HG02623 (cell line): ENCODE measurements around the gene ALDH3B2.
"Not testable (repeated sequence)": the region's sequence is repeated elsewhere in the genome, so short reads cannot be mapped to it uniquely, and the experiment has no call there.

ENCODE experiments used
- ATAC-seq: cut with Tn5 transposase; IDR thresholded peaks from one replicate; pipeline ENCODE4 v1.9.1; 2021; ENCODE audit warnings: moderate library complexity; ENCODE audit not compliant: unreplicated experiment

The ALDH3B2 gene

DNA sequence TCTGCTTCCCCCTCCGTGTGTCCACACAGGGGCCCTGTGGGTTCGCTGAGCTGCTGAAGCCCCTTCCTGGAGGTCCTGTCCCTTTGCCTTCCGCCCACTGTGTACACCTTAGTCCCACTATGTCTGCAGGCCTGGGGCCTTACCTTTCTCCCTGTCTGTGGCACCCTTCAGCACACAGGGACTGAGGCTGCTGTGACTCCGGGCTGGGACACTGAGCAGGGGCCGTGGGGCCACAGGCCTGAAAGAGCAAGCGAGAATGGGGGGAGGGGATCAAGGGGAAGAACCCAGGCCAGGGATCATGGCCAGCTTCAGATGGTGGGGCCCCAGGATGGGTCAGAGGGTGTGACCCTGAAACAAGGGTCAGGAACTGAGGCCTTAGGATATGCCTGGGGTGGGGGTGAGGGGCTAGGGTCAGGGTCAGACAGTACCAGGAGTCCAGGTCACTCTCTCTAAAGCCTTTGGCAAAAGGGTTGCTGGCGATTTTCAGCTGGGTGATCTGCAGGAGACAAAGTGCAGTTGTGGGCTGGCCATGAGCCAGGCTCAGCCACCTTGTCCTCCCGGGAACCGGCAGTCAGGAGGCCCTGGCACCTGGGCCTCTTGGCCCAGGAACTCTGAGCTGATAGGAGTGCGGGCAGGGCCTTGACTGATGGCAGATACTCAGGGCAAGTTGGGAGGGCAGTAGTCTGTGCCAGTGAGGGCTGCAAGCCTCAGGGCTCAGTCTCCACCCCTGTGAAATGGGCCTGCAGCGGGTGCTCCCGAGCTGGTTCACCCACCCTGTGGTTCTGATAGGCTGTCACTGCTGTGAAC is 42.0 kb downstream of the ALDH3B2 start:
- no peak for ATAC-seq

- no peak for ATAC-seq
Measured at GRCh38 chr11:67631853-67632174, 42.6 kb downstream of the ALDH3B2 start.

DNA sequence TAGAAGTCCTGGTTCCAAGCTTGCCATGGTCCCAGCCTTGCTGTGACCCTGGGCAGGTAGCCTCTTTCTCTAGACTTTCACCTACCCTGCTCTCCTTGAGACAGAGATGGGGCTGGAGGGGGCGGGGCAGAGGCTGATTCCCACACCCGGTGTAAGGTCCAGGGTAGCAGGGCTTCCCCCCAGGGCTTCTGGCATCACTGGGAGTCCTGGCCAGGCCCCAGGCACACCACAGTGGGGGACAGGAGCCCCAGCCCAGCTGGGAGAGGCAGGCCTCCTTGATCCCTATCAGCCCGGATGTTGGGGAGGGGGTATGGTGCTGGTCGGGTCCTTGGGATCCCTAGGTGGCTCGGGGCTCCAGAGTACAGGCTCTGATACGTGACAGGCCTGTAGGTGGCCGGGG is 43.0 kb downstream of the ALDH3B2 start:
- no peak for ATAC-seq

GRCh38 chr11:67630943-67631331 is 43.5 kb downstream of the ALDH3B2 start:
- ATAC-seq, result no peak

GRCh38 chr11:67630228-67630942 is 44.0 kb downstream of the ALDH3B2 start:
- ATAC-seq, result peak; percentile 47

DNA sequence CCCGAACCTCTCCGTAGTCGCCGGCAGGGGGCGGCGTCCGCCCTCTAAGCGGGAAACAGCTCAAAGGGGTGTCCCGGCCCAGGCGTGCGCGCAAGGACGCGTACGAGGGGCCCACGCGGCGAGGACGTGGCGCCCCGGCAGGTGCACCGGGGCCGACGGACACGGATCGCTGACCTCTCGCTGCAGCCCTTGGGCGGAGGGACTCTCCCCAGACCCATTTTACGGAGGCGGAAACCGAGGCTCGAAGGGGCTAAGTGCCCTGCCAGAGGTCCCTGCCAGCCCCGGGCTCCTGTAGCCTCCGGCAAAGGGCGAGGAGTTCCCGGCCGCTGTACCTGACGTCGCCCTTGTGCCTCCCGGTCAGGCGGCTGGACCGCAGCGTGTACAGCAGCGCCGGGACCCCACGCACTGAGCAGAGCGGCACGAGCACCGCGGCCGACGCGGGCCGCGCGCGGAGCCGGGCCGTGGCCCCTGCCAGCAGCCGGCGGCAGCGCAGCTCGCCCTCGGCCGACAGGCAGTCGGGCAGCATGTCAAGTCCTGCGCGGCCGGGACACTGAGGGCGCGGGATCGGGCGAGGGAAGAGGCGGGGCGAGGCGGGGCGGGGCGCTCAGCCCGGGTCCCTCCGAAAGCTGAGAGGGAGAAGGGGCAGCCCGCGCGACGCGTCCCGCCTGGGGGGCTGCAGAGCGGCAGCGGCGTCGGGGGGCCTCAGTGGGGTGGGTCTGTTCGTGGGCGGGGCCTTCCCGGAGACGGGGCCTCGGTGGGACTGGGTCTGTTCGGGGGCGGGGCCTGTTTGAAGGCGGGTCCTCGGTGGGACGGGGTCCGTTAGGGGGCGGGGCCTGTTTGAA is 44.8 kb downstream of the ALDH3B2 start, which contains the start of gene NUDT8:
NUDT8 (minus strand) TSS at position 552 of the 842 bp plus-strand sequence; CDS start at position 526, 26 bp downstream.
- peak; percentile 50 for ATAC-seq

DNA sequence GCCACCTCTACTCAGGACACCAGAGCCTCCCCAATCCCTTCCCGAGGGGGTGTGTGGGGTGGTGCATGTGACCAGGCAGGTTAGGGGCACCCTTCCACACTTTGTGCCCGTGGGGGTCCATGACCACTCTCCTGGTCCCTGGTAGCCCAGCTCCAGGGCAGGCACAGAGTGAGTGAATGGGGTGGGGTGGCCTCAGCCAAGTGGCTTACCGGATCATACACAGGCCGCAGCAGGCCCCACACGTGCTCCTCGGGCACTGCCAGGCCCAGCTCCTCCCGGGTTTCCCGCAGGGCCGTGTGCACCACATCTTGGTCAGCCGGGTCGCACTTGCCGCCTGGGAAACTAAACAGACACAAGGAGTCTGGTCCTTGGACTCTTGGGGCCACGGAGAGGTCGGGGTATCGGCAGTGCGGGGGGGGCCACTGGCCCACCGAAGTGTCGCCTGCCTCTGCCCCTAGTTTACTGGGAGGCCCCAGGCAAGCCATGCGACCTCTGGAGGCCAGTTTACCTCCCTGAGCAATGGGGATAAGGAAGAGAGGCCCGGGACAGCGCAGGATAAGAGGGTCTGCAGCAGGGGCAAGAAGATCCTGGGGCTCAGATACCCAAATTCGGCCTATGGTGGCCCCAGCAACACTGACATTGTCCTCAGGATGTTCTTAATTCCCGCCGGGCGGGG is 45.6 kb downstream of the ALDH3B2 start:
- no peak for ATAC-seq

DNA sequence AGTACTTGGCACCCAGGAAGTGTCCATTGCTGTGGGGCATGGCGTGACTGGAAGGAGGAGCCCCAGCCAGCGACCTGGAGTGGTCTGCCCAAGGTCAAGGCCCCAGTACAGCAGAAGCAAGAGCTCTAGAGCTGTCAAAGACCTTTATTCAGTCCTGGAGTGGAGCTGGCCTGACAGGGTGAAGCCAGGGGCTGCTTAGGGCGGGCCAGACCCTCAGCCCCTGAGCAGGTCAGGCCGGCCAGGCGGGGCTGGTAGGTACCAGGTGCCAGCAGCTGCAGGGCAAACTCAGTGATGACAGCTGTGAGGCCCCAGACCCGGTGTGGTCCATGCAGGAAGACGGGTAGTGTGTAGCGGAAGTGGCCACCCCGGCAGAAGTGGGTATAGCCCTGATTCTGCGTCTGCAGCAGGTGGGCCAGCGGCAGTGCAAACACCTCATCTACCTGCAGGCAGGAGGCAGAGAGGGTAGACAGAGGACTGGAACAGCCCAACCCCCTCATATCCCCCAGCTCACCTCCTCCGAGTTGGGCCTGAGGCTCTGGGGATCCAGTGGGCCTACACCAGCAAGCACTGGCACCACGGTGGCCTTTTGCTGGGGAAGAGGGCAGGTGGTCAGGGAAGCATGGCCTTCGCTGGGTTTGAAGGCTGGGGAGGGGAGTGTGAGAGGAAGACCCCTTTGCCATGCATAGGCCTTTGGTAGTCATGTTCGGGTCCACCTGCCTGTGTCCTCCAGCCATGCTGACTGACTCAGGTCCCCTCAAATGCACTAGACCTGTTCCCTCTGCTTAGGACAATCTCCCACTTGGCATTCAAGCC is 46.4 kb downstream of the ALDH3B2 start:
- no peak for ATAC-seq

GRCh38 chr11:67627441-67627811 is 47.0 kb downstream of the ALDH3B2 start:
- ATAC-seq, result no peak

DNA sequence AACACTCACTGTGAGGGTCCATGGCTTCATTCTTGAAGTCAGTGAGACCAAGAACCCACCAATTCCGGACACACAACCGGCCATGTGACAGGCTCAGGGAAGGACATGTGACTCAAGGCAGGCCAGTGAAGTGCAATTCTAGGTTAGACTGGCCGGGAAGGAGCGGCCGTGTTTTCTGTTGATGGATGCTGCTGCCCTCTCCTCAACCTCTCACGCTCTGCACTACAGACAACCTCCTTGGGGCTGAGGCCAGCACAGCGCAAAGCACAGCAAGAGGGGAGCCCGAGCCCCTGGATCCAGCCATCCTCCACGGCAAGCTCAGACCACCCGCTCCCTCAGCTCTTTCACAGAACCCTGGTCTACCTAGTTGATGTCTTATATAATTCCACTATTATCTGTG is 47.5 kb downstream of the ALDH3B2 start:
- no peak for ATAC-seq

GRCh38 chr11:67626131-67626833 is 48.1 kb downstream of the ALDH3B2 start:
- ATAC-seq, result not testable (repeated sequence)

DNA sequence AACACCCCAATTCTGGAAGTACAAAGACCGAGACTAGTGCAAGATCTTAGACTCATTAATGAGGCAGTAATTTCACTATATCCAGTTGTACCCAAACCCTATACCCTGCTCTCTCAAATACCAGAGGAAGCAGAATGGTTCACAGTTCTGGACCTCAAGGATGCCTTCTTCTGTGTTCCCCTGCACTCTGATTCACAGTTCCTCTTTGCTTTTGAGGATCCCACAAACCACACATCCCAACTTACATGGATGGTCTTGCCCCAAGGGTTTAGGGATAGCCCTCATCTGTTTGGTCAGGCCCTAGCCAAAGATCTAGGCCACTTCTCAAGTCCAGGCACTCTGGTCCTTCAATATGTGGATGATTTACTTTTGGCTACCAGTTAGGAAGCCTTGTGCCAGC is 50.6 kb downstream of the ALDH3B2 start:
- ATAC-seq, result not testable (repeated sequence)

GRCh38 chr11:67622905-67623304 is 51.5 kb downstream of the ALDH3B2 start:
- not testable (repeated sequence) for ATAC-seq

GRCh38 chr11:67621928-67622327 is 52.5 kb downstream of the ALDH3B2 start:
- not testable (repeated sequence) for ATAC-seq

DNA sequence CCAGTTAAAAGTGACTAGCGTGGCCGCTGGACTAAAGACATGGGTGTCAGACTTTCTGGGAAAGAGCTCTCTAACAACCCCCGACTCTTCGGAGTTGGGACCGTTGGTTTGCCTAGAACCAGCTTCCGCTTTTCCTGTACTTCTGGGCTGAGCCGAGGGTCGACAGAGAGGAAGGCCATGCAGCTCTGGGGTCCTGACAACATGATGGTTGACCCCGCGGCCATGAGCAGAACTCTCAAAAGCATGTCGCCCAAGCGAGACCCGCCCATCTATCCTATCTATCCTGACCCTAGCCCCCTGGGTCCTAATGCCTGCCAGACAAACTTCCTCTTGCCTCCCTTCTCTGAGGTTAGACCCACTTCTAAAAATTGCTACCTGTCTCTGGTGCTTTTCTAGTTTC is 53.8 kb downstream of the ALDH3B2 start:
- not testable (repeated sequence) for ATAC-seq

DNA sequence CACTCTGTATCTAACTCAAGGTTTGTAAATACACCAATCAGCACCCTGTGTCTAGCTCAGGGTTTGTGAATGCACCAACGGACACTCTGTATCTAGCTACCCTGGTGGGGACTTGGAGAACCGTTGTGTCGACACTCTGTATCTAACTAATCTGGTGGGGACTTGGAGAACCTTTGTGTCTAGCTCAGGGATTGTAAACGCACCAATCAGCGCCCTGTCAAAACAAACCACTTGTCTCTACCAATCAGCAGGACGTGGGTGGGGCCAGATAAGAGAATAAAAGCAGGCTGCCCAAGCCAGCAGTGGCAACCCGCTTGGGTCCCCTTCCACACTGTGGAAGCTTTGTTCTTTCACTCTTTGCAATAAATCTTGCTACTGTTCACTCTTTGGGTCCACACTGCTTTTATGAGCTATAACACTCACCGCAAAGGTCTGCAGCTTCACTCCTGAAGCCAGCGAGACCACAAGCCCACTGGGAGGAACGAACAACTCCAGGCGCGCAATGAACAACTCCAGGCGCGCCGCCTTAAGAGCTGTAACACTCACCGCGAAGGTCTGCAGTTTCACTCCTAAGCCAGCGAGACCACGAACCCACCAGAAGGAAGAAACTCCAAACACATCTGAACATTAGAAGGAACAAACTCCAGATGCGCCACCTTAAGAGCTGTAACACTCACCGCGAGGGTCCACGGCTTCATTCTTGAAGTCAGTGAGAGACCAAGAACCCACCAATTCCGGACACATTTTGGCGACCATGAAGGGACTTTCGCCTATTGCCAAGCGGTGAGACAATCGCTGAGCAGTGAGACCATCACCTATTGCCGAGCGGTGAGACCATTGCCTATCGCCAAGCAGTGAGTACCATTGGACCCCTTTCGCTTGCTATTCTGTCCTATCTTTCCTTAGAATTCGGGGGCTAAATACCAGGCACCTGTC is 54.5 kb downstream of the ALDH3B2 start:
- not testable (repeated sequence) for ATAC-seq

DNA sequence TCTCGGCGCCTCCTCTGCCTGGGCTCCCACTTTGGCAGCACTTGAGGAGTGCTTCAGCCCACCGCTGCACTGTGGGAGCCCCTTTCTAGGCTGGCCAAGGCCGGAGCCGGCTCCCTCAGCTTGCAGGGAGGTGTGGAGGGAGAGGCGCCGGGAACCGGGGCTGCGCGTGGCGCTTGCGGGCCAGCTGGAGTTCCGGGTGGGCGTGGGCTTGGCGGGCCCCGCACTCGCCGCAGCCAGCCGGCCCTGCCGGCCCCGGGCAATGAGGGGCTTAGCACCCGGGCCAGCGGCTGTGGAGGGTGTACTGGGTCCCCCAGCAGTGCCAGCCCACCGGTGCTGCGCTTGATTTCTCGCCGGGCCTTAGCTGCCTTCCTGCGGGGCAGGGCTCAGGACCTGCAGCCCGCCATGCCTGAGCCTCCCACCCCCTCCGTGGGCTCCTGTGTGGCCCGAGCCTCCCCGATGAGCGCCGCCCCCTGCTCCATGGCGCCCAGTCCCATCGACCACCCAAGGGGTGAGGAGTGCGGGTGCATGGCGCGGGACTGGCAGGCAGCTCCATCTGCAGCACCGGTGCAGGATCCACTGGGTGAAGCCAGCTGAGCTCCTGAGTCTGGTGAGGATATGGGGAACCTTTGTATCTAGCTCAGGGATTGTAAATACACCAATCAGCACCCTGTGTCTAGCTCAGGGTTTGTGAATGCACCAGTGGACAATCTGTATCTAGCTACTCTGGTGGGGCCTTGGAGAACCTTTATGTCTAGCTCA is 55.3 kb downstream of the ALDH3B2 start:
- not testable (repeated sequence) for ATAC-seq
